ENCODE data around the gene VANGL2.

Gene VANGL2

GRCh38 chr1:160400223-160400645 lies at the start of gene VANGL2:
VANGL2 (plus strand) TSS chr1:160400564; CDS start chr1:160415838, 15,274 bp downstream.
- DNase-seq (ENCODE audit: low read depth): no peak

DNA sequence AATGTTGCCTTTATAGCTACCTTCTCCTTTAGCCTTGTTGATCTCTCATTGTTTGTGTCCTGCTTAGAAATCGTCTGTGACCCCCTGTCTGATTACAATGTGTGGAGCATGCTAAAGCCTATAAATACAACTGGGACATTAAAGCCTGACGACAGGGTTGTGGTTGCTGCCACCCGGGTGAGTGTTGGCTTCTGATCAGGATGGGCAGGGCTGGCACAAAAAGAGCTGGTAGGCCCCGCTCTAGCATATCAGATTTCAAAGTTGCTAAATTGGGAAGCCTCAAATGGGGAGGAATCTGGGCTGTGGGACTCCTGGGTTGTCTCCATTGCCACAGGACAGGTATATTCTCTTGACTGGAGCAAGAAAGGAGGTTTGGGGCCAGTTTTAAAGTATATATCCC lies 48.7 kb upstream of the VANGL2 start:
- DNase-seq (ENCODE audit: low read depth): no peak

DNA sequence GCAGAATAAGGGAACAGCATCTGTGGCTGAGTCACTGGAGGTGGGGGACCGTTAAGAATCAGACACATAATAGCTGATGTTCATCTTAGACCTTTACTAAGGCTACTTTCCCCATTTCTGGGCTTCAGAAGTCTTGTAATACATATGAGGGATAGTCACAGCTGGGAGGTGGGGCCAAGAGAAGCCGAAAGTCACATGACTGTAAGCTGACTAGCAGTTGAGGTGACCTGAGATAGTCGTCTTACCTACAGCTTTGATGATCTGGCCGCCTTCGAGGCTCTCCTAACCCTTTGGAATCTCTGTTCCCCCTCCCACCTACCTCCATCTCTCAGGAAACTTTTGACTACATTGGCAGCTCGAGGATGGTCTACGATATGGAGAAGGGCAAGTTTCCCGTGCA lies 47.8 kb upstream of the VANGL2 start:
- no peak for DNase-seq (ENCODE audit: low read depth)

DNA sequence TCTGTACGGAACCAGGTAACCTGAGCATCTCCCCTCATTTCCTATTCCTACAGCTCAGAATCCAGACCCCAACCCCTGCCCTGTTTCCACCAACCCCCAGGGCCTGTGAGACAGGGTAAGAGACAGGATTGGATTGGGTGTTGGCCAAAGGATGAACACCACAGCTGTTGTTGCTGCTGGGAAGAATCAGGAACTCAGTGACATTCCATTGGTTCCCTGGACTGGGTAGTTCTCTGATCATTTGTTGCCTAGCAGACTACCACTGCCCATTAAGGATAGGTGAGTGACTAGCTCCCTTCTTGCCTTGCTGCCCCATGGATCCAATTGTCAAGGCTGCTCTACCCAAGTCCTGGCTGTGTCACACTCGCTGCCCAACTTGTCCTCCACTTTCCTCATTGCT lies 47.1 kb upstream of the VANGL2 start:
- no peak for DNase-seq (ENCODE audit: low read depth)

GRCh38 chr1:160354388-160354985 lies 45.9 kb upstream of the VANGL2 start:
- no peak for DNase-seq (ENCODE audit: low read depth)

DNA sequence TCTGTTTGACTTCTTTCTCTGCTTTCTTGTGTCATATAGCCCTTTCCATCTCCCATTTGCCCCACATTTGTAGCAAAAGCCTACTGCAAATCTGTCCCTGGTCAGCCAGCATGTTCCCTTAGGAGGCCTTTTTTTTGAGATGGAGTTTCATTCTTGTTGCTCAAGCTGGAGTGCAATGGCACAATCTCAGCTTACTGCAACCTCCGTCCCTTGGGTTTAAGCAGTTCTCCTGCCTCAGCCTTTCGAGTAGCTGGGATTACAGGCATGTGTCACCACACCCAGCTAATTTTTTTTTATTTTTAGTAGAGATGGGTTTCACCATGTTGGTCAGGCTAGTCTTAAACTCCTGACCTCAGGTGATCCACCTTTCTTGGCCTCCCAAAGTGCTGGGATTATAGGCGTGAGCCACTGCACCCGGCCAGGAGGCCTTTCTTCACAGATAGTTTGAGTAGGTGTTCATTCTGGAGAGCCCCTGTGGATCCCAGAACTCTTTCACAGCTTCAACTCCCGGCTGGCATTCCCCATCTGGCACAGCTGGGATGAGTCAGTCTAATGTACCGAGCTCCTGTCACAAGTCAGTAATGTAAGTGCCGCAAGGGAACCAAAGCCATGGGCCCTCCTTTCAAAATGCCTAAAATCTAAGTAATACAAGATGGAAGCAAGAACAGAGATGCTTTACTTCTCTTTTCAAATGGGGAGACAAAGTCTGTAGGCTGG lies 42.9 kb upstream of the VANGL2 start:
- DNase-seq (ENCODE audit: low read depth): no peak

DNA sequence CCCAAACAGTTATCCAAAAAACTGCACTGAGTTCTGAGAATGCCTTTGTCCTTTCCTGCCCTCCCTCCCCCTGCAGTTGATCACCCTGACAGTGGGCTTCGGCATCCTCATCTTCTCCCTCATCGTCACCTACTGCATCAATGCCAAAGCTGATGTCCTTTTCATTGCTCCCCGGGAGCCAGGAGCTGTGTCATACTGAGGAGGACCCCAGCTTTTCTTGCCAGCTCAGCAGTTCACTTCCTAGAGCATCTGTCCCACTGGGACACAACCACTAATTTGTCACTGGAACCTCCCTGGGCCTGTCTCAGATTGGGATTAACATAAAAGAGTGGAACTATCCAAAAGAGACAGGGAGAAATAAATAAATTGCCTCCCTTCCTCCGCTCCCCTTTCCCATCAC lies 42.3 kb upstream of the VANGL2 start:
- DNase-seq (ENCODE audit: low read depth): no peak

GRCh38 chr1:160359559-160360226 lies 40.7 kb upstream of the VANGL2 start:
- DNase-seq (ENCODE audit: low read depth): no peak

- DNase-seq (ENCODE audit: low read depth): no peak
Measured at GRCh38 chr1:160360227-160360695, 40.1 kb upstream of the VANGL2 start.

DNA sequence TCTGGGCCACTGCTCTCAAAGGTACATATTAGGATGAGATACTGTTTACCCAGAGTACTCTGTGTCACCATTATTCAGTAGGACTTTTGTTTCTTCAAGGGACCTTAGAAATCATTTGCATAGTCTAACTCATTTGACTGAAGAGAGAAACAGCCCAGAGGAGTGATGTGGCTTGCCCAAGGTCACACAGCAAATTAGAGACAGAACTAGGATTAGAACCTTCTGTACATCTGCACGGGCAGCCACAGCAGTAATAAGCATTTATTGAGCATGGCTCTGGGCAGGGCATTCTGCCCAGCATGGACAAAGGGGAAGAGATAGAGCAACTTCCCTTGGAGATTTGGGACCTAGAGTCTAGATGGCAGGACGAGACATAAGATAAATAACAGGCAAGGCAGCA lies 39.2 kb upstream of the VANGL2 start:
- no peak for DNase-seq (ENCODE audit: low read depth)

DNA sequence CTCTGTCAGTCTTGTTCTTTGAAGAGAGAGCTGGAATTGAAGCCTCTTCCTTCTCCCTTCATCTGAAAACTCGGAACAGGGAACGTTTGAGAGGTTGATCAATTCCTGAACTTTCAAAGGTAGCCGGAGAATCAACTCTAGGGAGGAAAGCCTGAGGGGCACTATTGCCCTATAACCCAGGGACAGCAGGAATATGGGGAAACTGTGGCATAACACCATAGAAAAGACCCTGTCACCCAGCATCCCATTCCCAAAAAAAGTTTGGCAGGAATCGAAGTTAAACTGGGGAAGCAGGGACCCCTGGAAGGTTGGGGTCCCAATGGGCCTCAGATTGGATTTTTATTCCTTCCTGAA lies 38.6 kb upstream of the VANGL2 start:
- no peak for DNase-seq (ENCODE audit: low read depth)

- DNase-seq (ENCODE audit: low read depth): no peak
Measured at GRCh38 chr1:160362168-160362957, 38.0 kb upstream of the VANGL2 start.

- DNase-seq (ENCODE audit: low read depth): no peak
Measured at GRCh38 chr1:160363010-160363409, 37.4 kb upstream of the VANGL2 start.

DNA sequence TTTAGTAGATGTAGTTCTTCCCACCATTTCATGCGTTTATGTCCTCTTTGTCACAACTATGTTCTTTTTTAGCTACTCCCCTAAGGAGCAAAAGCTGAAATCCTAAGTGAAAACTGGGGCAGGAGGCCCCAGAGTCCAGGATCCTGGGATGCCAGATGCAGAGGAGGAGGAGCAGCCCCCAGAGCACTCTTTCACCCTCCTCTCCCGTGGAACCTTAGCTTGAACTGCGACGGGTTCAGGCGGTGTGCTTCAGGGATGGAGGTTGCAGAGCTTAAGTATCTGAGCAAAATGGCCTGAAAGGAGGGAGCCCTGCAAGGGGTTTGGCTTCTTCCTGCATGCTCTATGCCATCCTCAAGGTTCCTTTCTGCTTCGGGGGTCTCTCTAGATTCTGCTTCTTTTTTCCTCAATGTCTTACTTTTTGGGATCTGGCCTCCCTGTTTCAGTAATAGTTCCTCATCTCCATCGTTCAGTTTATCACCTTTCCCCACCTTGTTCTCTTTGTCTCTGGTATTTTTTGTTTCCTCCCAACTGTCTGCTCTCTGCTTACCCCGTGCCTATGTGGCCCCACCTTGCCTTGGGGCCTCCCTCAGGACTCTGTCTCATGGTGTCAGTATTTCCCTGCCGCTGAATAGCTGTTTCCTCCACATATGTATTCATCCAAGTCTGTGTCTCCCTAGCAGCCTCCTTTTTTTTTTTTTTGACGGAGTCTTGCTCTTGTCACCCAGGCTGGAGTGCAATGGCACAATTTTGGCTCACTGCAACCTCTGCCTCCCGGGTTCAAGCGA lies 36.2 kb upstream of the VANGL2 start:
- no peak for DNase-seq (ENCODE audit: low read depth)

DNA sequence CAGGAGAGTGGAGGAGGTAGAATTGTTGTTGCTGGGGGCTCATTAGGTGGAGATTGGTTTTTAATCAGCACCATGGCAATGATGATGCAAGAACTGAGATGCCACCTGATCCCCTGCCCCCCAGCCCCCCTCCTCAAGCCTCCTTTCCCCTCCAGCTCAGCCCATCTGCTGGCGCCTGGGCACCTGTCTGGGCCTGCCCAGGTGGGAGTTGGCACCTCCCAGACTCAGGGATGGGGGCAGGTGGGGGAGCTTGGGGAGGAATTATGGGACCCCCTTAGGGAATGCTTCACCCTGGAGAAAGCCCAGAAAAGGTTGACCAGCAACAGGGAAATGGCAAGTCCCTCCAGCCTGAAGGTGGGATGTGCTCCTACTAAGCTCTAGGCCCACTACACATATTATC lies 35.0 kb upstream of the VANGL2 start:
- DNase-seq (ENCODE audit: low read depth): no peak

DNA sequence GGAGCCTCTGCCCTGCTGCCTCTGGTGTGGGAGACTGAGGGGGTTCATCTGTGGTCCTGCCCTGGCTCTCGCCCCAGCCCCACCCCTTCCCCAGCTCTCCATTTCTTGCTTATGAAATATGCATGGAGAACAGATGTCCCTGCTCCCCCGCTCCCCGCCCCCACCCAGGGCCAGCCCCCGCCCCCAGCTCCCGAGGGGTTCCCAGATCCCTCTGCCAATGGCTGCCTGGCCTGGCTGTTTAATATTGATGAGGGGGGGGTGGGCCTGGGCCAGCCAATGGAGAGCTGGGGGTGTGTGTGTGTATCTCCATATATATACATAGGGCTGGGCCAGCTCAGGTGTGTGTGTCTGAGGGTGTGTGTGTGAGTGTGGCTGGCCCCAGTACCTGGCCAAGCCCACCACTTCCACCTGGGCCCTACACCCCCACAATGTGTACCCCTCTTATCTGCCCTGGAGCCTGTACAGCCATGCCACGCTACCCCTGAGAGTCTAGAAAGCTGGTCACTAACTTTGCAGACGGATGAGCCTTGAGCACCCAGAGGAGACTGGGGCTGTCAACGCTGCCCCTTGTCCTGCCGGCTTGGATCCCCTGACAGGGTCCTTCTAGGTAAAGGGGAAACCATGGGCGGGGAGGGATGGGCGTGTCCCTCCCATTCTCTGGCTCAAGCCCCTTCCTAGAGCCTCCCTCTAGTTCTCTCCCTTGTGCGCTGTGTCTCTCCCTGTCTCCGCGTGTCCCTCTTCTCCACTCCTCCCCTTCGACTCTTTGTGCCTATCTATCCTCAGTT lies 33.4 kb upstream of the VANGL2 start, which contains the start of gene NHLH1:
Gene NHLH1 (plus strand): TSS at position 341 of the 785 bp plus-strand sequence. CDS start 3,661 bp downstream, outside the sequence.
- no peak for DNase-seq (ENCODE audit: low read depth)

DNA sequence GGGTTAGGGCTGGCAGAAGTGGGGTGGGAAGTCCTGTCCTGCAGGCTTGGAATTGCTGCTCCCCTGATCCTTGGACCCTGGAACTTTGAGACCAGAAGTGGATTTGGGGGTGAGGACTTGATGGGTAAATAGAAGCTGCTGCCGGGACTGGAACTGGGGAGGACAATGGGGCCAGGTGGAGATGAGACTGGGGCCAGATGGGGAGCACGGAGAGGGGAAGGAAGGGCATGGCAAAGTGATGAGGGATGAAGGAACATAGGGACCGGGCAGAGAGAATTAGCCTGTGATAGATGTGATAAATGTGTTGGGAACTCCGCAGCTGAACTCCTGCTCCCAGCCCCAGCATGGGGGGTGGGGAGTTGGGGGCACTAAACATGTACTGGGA lies 32.9 kb upstream of the VANGL2 start:
- DNase-seq (ENCODE audit: low read depth): no peak

DNA sequence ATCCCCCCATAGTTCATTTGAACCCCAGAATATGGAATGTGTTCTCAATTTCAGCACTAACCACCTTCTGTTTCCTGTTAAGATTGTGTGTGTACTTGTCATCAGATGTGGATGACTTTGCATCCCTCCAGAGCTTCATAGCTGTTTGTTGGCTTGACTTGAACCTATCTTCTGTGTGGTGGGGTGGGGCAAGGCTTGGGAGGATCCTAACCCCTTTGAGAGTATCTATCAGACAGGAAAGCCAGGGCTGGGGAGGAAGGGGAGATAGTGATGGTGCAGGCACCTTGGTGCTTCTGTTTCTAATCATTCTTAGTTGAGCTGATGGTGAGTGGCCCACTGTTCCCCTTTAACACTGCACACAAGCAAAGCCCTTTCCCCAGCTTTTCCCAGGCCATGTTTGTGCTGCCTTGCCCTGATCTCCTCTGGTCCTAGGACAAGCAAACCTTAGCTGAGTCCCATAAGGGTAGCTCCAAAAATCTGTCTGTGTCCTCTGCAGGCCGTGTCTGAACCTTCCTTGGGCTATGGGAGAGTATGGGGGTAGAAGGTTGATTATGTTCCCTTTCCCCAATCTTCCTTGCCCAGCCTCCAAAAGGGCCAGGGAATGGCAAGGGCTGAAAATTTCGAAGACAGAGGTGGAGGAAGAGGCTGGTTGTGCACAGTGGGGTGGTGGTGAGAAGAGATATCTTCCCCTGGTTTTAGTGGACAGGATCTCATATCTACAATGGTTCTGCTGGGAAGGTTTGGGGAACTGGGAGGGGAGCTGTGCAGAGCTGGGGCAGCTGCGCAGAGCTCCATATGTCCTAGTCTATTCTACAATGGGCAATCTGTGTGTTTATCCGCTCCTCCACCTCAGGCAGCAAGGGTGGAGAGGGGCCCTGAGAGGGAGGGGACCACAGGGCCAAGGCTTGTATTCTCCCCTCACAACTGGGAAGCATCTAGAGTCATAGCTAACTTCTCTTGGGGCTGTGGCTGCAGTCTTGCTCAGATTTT lies 32.1 kb upstream of the VANGL2 start:
- DNase-seq (ENCODE audit: low read depth): no peak

DNA sequence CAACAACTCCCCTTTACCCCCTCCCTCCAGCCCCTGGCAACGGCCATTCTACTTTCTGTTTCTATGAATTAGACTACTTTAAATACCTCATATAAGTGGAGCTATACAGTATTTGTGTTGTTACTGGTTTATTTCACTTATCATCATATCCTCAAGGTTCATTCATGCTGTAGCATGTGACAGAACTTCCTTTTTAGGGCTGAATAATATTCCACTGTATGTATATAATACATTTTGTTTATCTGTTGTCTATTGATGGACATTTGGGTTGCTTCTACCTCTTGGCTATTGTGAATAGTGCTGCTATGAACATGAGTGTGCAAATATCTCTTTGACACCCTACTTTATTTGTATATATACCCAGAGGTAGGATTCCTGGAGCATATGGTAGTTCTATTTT lies 31.3 kb upstream of the VANGL2 start:
- no peak for DNase-seq (ENCODE audit: low read depth)

All from HS-27A (cell line).